ENCODE results near the gene SBF2.
"Not testable (repeated sequence)": the region's sequence is repeated elsewhere in the genome, so short reads cannot be mapped to it uniquely, and the experiment has no call there.

SBF2 gene

DNA sequence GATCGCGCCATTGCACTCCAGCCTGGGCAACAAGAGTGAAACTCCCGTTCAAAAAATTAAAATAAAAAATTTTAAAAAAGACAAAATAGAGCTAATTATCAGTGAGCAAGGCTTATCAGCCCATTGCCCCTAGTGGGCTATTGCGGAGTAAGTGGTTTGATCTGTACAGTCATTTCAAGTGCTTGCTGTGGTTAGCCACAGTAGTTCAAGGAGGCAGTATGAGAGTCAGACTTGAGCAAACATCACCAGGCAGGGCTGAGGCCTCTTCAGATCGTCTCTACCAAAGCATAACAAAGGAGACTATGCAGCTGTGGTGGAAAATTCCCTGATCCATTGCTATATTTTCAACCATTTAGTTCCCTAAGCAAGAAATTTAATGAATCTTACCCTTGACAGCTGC lies 4.3 kb upstream of the SBF2 start:
- peak; percentile 94 for ATAC-seq
- DNase-seq = peak; percentile 52

DNA sequence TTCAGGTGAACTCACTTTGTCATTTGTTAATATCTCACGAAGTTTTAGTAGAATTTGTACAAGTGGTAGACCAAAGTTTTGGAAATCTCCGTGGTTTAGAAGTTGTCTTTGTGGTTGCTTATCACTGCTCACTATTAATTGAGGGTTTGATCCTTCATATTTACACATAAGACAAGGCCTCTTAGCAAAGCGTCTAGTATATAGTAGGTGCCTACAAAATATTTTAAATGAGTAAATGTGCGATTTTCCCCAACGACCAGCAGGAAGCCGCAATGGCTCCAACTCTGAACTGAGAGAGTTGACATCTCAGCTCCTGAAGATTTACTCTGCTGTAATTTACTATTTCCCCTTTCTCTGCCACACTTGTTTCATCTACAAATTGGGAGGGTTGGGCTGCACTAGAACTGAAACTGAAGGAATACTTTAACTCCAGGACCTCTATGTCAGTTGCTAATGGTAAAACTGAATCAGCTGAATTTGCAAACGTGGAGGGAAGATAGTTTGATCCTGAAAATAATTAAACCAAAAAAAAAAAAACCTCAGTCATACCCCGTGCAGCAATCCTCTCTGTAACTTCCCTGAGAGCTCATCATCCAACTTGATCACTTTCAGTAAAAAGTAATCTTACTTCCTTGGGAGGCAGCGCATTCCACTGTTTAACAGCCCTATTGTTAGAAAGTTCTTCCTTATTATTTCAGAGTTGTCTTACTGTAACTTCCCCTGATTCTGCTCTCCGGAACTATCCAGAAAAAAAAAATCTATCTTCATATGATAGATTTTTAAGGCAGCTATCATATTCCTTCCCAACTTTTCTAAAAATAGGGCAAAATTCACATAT lies 1.3 kb upstream of the SBF2 start:
- DNase-seq = no peak
- no peak for ATAC-seq

DNA sequence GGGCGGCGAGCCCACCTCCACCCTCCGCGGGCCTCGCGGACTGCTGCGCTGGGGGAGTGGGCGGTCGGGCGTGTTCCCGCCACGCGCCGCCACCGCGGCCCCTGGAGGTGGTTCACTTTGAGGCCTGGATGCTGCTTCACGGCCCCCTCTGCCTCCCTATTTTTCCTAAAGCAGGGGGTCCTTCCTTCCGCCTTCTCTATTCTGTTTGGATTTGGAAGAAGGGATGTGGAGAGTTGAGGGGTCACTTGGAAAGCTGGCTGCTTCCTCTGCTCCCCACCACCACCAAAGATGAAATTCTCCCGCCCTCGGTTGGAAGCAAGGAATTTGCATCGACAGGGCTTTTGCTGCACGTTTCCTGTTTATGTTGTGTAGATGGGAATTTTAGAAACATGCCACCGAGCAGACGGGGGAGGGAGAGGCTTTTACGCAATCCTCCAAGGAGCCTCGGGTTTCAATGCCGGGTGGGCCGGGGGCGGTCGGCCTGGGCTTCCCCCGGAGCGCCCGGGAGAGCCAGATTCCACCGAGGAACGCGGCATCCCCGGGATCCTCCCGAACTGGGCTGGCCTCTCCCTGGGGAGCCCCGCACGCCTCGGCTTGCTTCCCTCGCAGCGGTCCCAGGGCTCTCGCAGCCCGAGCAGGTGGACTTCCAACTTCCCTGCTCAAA lies 403 bp upstream of the SBF2 start:
- ATAC-seq (no peak), DNase-seq (no peak)

DNA sequence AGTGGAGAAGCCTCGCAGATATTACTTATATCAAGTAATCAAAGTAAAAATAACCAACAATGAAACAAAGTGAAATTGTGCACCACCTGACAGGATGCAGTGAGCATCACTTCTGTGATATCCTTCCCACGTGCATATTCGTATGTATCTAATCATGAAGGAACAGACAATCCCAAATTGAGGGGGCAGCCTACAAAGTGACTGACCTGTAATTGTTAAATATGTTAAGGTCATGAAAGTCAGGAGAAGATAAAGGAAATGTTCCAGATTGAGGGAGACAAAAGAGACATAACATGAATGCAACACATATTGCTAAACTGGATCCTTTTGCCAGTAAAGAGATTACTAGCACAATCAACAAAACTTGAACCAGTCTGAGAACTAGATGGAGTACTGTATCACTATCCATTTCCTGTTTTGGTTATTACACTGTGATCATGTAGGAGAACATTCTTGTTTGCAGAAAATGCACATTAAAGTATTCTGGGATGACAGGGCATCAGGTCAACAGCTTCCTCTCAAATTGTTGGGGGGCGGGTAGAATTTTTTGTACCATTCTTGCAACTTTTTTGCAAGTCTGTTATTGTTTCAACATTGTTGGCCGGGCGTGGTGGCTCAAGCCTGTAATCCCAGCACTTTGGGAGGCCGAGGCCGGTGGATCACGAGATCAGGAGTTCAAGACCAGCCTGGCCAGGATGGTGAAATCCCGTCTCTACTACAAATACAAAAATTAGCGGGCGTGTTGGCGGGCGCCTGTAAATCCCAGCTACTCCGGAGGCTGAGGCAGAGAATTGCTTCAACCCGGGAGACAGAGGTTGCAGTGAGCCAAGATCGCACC lies 2.0 kb downstream of the SBF2 start:
- ATAC-seq = no peak
- no peak for DNase-seq

DNA sequence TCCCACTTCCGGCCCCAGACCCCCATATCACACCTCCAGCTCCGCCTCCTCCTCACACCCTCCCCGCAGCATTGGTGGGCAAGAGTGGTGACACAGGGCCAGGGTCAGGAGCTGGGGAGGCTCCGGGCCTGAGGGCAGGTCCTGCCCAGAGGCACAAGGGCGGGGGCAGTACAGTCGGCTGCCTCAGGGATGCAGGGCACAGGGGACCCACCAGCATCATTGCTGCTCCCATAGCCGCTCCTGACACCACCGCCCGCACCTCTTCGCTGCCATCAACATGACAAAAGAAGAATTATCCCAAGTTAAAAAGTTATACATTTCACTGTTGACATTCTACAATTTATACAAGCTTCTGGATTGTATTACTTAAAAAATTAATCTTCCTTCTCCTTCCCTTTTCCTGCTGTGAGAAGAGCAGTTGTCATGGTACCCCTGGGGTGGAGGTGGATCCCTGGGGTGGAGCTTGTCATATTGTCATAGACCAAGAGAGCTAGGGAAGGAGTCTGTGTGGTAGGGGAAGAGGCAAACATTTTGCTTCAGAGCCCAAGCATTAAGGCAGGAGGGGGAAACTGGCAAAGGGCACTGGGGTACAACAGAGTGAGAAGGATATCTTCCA lies 4.1 kb downstream of the SBF2 start:
- DNase-seq (no peak), ATAC-seq (no peak)

DNA sequence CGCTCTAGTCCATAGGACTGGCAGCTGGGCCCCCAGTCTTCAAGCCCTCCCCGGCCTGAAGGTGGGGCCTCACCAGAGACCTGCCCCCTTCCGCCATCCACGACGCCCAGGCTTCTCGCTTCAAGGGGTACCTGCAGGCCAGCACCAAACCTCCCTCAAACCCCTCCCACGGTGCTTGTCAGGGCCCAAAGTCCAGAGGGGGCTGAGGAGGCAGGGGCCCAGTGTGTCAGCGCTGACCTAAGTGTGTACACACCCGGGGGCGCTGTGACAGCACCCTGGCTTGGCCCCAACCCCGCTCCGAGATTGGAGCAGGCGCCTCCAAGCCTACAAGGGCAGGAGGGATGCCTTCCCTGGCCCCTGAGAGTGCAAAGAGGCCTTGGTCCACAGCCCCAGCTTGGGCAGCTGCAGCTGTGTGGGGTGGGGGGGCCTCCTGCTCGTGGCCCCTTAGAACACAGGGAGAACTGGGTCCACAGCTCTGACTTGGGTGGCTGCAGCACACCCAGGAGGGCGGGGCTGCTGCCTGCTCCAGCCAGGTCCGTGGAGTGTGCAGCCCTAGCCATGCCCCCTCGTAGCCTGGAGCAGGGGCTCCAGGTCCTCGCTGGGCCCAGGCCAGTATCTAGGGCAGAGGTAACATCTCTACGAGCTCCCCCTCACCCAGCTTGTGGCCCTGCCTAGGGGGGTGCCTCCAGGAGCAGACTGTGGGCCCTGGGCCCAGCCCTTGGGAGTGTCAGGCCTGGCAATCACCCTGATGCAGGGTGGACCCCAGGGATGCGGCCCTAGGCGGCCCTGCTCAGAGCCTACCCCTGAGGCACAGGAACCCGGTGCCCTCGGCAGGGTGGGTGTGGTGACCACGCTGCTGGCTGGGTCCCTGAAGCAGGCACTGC lies 4.9 kb downstream of the SBF2 start:
- no peak for DNase-seq
- no peak for ATAC-seq

DNA sequence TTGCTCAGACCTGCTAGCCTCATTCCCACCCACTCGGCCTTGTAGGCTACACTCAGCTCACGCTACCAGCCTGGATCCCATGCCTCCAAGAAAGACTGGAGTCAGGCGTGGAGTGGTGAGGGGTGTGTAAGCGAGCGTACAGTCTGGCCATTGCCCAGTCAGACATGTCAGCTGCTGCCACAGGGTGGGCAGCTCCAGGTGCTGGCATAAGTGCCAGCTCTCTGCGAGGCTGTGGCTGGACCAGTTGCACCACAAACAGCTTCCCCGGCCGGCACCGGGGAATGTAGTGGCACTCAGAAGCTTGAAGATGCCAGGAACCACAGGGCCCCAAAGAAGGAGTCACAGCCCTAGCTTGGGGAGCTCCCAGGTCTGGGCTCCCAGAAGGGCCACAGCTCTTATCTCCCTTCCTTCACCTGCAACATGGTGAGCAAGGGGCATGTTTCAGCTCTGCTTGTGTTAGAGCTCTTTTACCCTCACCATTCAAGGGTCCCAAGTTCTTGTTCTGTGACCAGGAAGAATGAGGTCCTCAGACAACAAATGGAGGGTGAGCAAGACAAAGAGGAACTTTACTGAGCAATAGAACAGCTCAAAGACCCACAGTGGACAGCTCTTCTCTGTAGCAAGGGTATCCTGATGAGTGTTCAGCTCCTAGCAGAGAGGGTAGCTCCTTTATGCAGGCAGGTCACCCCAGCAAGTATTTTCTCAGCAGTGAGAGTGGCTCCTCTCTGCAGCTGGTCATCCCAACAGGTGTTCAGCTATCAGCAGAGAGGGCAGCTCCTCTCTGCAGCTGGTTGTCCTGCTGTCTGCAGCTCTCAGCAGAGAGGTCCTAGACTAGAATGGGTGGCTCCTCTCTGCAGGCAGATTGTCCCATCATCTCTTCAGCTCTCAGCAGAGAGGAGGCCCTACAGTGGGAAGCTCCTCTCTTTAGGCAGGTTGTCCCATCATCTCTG lies 6.0 kb downstream of the SBF2 start:
- no peak for ATAC-seq
- DNase-seq = no peak

DNA sequence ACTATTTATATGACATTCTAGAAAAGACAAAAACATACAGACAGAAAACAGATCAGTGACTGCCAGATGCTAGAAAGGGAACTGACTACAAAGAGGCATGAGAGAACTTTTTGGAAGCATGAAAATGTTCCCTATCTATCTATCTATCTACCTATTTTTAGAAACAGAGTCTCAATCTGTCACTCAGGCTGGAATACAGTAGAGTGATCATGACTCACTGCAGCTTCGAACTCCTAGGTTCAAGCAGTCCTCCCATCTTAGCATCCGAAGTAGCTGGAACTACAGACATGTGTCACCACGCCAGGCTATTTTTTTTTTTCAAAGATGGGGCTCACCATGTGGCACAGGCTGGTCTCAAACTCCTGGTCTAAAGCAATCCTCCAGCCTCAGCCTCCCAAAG lies 6.9 kb downstream of the SBF2 start:
- DNase-seq (no peak), ATAC-seq (no peak)

DNA sequence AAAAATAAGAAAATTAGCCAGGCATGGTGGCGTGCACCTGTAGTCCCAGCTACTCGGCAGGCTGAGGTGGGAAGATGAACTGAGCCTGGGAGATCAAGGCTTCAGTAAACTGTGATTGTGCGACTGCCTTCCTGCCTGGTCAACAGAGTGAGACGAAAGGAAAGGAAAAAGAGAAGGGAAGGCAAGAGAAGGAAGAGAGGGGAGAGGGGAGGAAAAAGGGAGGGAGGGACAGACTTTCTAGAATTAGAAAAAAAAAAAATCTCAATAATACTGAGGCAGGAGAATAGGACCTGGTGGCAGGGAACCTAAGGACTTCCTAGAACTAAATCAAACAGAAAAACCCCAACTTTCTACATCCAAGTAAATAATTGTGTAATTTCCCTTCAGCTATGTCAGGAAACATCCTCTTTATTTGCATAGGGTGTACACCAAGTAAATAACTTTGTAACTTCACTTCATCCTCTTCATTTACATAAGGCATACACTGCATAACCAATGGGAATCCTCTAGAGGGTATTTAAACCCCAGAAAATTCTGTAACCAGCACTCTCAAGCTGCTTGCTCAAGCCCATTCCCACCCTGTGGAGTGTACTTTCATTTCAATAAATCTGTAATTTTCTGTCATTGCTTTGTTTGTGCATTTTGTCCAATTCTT lies 8.7 kb downstream of the SBF2 start:
- DNase-seq (no peak), ATAC-seq (no peak)

DNA sequence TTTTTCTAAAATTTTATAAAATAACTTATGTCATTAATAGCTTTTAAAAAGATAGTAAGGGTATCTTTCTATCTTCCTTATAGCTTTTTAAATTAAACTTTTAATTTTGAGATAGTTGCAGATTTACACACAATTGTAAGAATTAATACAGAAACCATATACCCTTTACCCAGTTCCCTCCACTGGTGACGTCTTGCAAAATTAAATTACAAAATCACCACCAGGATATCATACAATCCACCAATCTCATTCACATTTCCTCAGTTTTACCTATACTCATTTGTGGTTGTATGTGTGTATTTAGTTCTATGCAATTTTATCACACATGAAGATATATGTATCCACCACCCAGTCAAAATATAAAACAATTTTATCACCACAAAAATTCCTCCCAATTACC lies 10.0 kb downstream of the SBF2 start:
- no peak for ATAC-seq
- DNase-seq = no peak

DNA sequence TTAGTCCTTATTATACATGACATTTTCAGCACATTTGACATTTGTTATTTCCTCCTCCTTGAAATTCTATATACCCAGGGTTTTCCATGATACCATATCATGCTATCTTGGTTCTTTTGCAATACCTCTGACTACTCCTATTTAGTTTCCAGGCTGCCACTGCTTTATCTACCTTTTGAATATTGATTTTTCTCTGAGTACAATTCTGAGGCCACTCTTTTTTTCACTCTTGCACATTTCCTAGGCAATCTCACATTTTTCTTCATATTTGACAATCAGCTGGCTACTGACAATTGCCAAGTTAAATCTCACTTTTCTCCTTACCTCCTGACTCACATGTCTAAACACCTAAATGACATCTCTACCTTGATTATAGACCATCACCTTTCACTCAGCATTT lies 11.9 kb downstream of the SBF2 start:
- DNase-seq (no peak), ATAC-seq (no peak)

DNA sequence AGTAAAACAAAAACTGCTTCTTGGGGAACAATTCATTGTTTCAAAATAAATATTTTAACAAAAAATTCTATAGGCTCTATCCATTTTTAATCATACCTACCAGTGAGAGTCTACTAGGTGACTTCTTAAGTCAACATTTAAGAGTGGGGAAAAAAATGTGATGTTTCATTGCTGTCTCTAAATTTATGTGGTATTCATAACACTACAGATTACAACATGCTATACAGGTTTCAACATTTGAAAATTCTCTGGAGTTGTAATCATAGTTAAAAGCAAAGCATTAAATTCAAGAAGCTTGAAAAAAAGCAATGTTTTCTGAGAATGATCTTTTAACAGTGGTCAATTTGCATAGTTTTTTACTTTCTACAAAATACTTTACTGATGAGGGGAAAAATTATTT lies 18.3 kb downstream of the SBF2 start:
- DNase-seq = no peak
- ATAC-seq = no peak

DNA sequence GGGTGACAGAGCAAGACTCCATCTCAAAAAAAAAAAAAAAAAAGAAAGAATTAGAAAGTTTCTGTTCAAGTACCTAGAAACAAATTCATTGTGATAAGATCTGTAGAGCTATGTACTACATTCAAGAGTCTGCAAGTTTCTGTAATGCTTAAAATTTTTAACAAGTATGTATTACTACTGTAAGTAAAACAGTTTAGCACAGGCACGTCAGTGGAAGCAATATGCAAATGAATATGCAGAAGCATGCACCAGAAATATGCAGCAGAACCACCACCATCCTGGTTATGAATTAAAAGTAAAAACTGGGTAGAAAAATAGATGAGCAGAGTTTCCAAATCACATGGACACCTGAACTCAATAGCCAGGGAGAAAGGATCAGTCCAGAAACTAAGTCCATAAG lies 19.3 kb downstream of the SBF2 start:
- DNase-seq (no peak), ATAC-seq (no peak)

DNA sequence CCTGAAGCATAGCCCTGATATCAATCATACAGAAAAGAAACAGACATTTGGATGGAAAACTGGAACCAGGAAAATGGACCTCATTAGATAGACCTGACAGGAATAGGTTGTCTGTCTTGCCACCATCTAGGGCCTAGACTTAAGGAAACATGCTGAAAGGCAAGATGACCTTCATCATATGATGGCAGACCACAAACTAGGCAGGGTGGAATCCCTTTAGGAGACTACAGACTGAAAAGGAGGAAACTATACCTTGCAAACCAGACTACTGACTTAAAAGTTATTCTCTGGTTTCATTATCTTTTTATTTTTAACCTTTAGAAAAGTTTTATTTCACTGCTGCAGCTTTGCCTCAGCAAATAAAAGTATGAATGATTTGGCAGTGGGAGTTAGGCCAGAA lies 20.3 kb downstream of the SBF2 start:
- ATAC-seq (peak; percentile 59), DNase-seq (no peak)

DNA sequence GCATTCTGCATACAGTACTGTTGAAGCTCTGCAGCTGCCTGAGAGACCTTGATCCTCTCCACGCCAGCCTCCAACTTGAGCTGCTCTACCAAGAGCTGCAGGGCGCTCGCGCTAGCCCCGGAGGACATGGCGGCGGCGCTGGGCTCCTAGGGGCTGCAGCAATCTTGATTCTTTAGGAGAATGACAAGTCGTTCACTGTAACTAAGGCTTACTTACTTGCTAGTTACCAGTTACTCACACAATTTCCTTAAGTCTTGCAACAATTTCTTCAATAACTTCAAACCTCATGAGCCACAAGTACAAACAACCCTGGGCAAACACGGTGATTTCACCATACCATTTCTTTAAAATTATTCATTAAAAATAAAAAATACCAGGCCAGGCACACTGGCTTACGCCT lies 21.9 kb downstream of the SBF2 start:
- DNase-seq (no peak), ATAC-seq (no peak)

DNA sequence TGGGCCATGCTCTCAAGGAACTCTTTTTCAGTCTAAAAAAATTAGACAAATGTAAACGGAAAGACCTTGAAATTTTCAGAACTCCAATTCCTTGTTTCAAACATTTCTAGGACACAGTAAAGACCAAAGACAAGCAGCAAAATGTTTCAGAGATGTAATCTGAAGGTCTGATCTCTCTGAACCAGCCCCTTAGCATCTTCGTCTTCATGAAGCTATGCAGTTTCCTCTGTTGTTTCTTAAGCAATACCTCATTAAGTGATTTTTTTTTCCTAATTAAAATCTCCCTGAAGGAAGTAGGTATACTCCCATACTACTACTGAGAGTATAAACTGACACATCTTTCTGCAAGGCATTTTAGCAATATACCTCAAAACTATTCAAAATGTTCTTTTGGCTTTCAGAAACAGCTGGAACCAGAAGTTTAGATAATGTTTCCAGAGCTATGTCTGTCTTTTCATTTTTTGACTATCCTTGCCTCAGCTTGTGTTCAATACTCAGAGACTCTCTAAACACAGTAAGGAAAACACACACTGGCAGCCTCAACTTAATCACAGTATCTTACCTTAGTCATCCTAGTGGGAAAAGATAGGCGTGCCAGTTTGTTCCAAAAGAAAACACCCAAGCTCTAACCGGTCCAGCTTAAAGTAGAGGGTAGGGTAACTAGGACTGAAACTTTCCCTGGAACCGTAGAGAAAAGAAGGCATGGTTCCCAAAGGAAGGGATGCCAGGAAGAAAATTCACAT lies 25.1 kb downstream of the SBF2 start:
- DNase-seq = no peak

DNA sequence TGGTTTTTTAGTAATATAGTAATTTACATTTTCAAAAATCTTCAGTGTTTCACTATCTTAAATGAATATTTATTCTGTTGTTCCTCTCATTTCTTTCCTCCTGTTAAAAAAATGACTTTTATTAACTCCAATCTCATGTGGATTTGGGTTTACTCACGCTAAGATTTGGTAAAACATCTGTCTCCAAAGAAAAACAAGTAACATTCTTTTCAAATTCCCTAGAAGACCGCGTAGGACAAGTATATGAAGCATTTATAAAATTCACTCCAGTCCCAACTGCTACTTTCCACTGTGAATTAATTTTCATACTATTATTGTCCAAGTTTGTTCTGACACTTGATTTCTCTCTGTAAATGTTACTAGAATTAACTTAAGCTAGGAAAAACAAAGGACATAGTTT lies 26.2 kb downstream of the SBF2 start:
- DNase-seq (no peak), ATAC-seq (no peak)

More for the DNA sequence above, 25.1 kb downstream of the SBF2 start:
- ATAC-seq = no peak

DNA sequence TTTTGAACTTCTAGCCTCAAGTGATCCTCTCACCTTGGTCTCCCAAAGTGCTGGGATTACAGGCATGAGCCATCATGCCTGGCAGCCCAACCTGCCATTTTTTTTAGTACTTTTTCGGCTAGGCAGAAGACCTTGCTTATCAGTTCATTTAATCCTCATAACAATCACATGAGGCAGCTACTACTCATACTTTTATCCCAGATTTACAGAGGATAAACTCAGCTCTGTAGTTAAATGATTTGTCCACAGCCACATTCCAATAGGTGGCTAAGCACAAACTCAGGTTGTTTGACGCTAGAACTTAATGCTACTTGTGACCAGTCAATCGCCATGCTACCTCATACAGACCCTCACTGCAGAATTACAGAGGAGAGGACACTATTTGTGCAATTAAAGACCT lies 28.1 kb downstream of the SBF2 start:
- ATAC-seq (no peak), DNase-seq (no peak)

DNA sequence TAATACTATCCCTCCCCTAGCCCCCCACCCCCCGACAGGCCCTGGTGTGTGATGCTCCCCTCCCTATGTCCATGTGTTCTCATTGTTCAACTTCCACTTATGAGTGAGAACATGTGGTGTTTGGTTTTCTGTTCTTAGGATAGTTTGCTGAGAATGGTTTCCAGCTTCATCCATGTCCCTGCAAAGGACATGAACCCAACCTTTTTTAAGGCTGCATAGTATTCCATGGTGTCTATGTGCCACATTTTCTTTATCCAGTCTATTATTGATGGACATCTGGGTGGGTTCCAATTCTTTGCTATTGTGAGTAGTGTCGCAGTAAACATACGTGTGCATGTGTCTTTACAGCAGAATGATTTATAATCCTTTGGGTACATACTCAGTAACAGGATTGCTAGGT lies 29.3 kb downstream of the SBF2 start:
- DNase-seq, ATAC-seq: not testable (repeated sequence)
